CD4-positive, CD25-positive, alpha-beta regulatory T cell (primary cell): ENCODE data around the gene DOCK1. TPM values are rescaled to one million over a fixed set of nuclear protein-coding genes. Genes with fewer than 3 reads are reported as not detected.

Experiments
- ATAC-seq, 2 donors: fragments of 150-1000 bp; cut with Tn5 transposase; one replicate each; pipeline ENCODE4 v1.10.0; 2021; ENCODE audit warnings: low read depth in 2 of 2, moderate number of reproducible peaks in 2 of 2, moderate library complexity in 1 of 2
- DNase-seq, 3 donors: peaks; one replicate each; pipeline versions ENCODE4 v3.0.0 to v3.0.0-alpha.2; 2012 to 2022; ENCODE audit warnings: mixed read lengths in 1 of 3
- H3K27ac ChIP-seq: one replicate; pipeline ENCODE4 v1.7.0; 2013; ENCODE audit warnings: mild to moderate bottlenecking, low read length; ENCODE audit not compliant: insufficient read depth, poor library complexity, severe bottlenecking
- H3K27me3 ChIP-seq: one replicate; pipeline ENCODE4 v1.7.0; 2013; ENCODE audit warnings: low read length; ENCODE audit not compliant: control insufficient read depth, insufficient read depth
- H3K36me3 ChIP-seq: one replicate; pipeline ENCODE4 v1.7.0; 2013; ENCODE audit warnings: mild to moderate bottlenecking, low read length, moderate library complexity; ENCODE audit not compliant: control insufficient read depth, insufficient read depth
- H3K4me1 ChIP-seq: 2 replicates; pipeline ENCODE4 v1.7.0; 2013; ENCODE audit warnings: mild to moderate bottlenecking, low read length; ENCODE audit not compliant: insufficient read depth, control insufficient read depth, poor library complexity, severe bottlenecking
- H3K4me3 ChIP-seq: one replicate; pipeline ENCODE4 v1.7.0; 2013; ENCODE audit warnings: low read depth, mild to moderate bottlenecking, low read length, moderate library complexity
- H3K9me3 ChIP-seq, 2 experiments: 1 replicate in 1 of 2; 2 replicates in 1 of 2; pipeline ENCODE4 v1.7.0; 2013; ENCODE audit warnings: low read length in 2 of 2, mild to moderate bottlenecking in 1 of 2, moderate library complexity in 1 of 2; ENCODE audit not compliant: control insufficient read depth in 2 of 2
- H3K27ac Mint-ChIP-seq, 3 donors: one replicate each; pipeline ENCODE4 v1.8.0; 2020 to 2022; ENCODE audit warnings: mild to moderate bottlenecking in 3 of 3, mixed read lengths in 3 of 3, moderate library complexity in 2 of 3
- H3K27me3 Mint-ChIP-seq: one replicate; pipeline ENCODE4 v1.8.0; 2022; ENCODE audit warnings: mild to moderate bottlenecking, mixed read lengths
- H3K36me3 Mint-ChIP-seq: one replicate; pipeline ENCODE4 v1.8.0; 2020; ENCODE audit warnings: mixed read lengths
- H3K4me1 Mint-ChIP-seq, 4 donors: one replicate each; pipeline ENCODE4 v1.8.0; 2020 to 2022; ENCODE audit warnings: mixed read lengths in 4 of 4, mild to moderate bottlenecking in 1 of 4
- H3K4me3 Mint-ChIP-seq, 4 donors: one replicate each; pipeline ENCODE4 v1.8.0; 2020 to 2022; ENCODE audit warnings: mild to moderate bottlenecking in 4 of 4, mixed read lengths in 4 of 4, moderate library complexity in 3 of 4
- H3K9me3 Mint-ChIP-seq, 7 donors: one replicate each; pipeline ENCODE4 v1.8.0; 2020 to 2022; ENCODE audit warnings: mixed read lengths in 7 of 7, mild to moderate bottlenecking in 3 of 7, moderate library complexity in 2 of 7
- polyA plus RNA-seq, 4 donors: library from polyadenylated mRNA; unstranded; fragments of 300-500 nt; fragmentation: Illumina TruSeq; gene quantifications; one replicate each; pipeline ENCODE4 v1.2.3, GENCODE V29; 2021
- total RNA-seq: library from RNA; stranded (reverse); gene quantifications from one replicate; pipeline ENCODE4 v1.2.3, GENCODE V29; 2022

Gene DOCK1
- total and polyA plus RNA-seq, 5 donors from 2014 or later, result 0.20 TPM; not detected in 4

DNA sequence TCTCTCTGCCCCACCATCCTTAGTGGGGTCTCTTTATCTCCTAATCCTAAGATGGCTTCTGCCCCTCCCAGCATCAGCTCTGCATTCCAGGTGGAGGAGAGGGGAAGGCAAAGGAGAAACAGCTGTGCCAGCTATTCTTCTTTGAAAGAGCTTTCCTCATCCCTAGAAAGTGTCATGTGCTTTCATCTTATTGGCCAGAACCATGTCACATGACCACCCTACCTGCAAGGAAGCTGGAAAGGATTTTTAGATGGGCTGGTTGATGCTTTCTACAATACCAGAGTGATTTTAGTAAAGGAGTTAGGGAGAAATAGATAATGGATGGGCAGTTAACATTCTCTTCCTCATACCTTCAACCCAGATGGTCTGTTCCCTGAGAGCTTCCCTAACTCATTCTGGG, 150.0 kb downstream of the DOCK1 start:
- Mint-ChIP-seq H3K9me3 (peaks cover 0 to 20% (median 3%) of the 10 kb centered on the region in 7 donors), H3K4me3 (no peak overlapping the region), H3K27me3 (no peaks in the 10 kb centered on the region), H3K27ac (no peak overlapping the region), H3K4me1 (no peaks in the 10 kb centered on the region), H3K36me3 (no peaks in the 10 kb centered on the region)
- DNase-seq (no peak), ATAC-seq (no peak)
- H3K27me3 ChIP-seq, result no peaks in the 10 kb centered on the region
- H3K4me3 ChIP-seq, result no peak overlapping the region
- no peaks in the 10 kb centered on the region for H3K4me1 ChIP-seq
- H3K36me3 ChIP-seq, result no peaks in the 10 kb centered on the region
- no peak overlapping the region for H3K27ac ChIP-seq
- H3K9me3 ChIP-seq, result no peaks in the 10 kb centered on the region

DNA sequence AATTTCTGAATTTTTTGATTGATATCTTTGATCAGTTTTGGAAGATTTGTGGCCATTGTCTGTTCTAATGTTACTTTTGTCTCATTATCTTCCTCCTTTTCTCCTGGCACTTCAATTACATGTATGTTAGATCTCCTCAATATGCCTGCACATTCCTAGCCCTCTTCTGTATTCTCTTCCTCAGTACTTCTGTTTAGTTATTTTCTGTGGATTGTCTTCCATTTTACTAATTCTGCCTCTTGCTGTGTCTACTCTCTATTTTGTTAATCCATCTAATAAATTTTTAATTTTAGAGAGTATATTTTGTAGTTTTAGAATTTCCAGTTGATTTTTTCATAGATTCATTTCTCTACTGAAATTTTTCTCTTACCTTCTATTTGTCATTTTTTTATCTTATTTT, 154.1 kb downstream of the DOCK1 start:
- ATAC-seq (no peak), DNase-seq (no peak)
- no peaks in the 10 kb centered on the region for H3K36me3 ChIP-seq
- H3K27ac Mint-ChIP-seq, result no peak overlapping the region
- no peaks in the 10 kb centered on the region for H3K4me1 ChIP-seq
- H3K36me3 Mint-ChIP-seq, result no peaks in the 10 kb centered on the region
- no peak overlapping the region for H3K4me3 Mint-ChIP-seq
- peaks cover 0 to 20% (median 4%) of the 10 kb centered on the region in 7 donors for H3K9me3 Mint-ChIP-seq
- H3K9me3 ChIP-seq, result no peaks in the 10 kb centered on the region
- H3K27me3 ChIP-seq, result no peaks in the 10 kb centered on the region
- no peaks in the 10 kb centered on the region for H3K4me1 Mint-ChIP-seq
- H3K27ac ChIP-seq, result no peak overlapping the region
- no peak overlapping the region for H3K4me3 ChIP-seq
- no peaks in the 10 kb centered on the region for H3K27me3 Mint-ChIP-seq

DNA sequence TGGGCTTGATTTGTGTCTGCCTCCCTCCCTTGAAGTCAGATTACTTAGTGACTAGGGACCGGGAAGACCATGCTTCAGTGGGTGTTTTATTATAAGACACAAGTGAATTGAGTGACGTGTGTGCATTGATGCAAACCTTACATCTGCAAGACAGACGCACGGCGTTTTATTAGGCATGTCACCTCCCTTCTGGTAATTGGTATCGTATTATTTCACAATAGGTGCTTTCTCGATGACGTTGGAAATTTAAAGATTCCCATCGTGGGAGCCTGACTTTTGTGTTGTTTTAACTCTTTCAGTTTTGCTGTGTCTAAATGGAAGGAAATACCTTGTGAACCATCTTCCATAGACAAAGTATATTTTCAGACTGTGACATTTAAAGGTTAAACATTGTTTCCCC, 158.5 kb downstream of the DOCK1 start:
- H3K9me3 ChIP-seq, result no peaks in the 10 kb centered on the region
- H3K4me1 ChIP-seq, result no peaks in the 10 kb centered on the region
- no peaks in the 10 kb centered on the region for H3K27me3 Mint-ChIP-seq
- ATAC-seq (no peak), DNase-seq (no peak)
- H3K9me3 Mint-ChIP-seq, result peaks cover 0 to 14% (median 4%) of the 10 kb centered on the region in 7 donors
- H3K27ac ChIP-seq, result no peak overlapping the region
- no peaks in the 10 kb centered on the region for H3K27me3 ChIP-seq
- no peaks in the 10 kb centered on the region for H3K36me3 Mint-ChIP-seq
- H3K4me1 Mint-ChIP-seq, result no peaks in the 10 kb centered on the region
- no peaks in the 10 kb centered on the region for H3K36me3 ChIP-seq
- no peak overlapping the region for H3K4me3 Mint-ChIP-seq
- H3K4me3 ChIP-seq, result no peak overlapping the region
- no peak overlapping the region for H3K27ac Mint-ChIP-seq

- Histone ChIP-seq H3K4me3 (no peak overlapping the region), H3K9me3 (no peaks in the 10 kb centered on the region), H3K4me1 (no peaks in the 10 kb centered on the region), H3K27ac (no peak overlapping the region), H3K27me3 (no peaks in the 10 kb centered on the region), H3K36me3 (no peaks in the 10 kb centered on the region)
- Mint-ChIP-seq H3K27me3 (no peaks in the 10 kb centered on the region), H3K4me1 (no peaks in the 10 kb centered on the region), H3K9me3 (peaks cover 0 to 7% (median 3%) of the 10 kb centered on the region in 7 donors), H3K27ac (no peak overlapping the region), H3K4me3 (no peak overlapping the region), H3K36me3 (no peaks in the 10 kb centered on the region)
- ATAC-seq (no peak), DNase-seq (no peak)
Measured at GRCh38 chr10:127064474-127064873, 159.2 kb downstream of the DOCK1 start.

- no peaks in the 10 kb centered on the region for H3K36me3 ChIP-seq
- no peak overlapping the region for H3K4me3 ChIP-seq
- no peaks in the 10 kb centered on the region for H3K4me1 ChIP-seq
- H3K27me3 ChIP-seq, result no peaks in the 10 kb centered on the region
- DNase-seq (no peak), ATAC-seq (no peak)
- H3K27me3 Mint-ChIP-seq, result no peaks in the 10 kb centered on the region
- H3K27ac ChIP-seq, result no peak overlapping the region
- H3K9me3 ChIP-seq, result no peaks in the 10 kb centered on the region
- no peak overlapping the region for H3K27ac Mint-ChIP-seq
- peaks cover 0 to 6% (median 0%) of the 10 kb centered on the region in 7 donors for H3K9me3 Mint-ChIP-seq
- H3K4me3 Mint-ChIP-seq, result no peak overlapping the region
- H3K36me3 Mint-ChIP-seq, result no peaks in the 10 kb centered on the region
- no peaks in the 10 kb centered on the region for H3K4me1 Mint-ChIP-seq
Measured at GRCh38 chr10:127067542-127068194, 162.4 kb downstream of the DOCK1 start.

DNA sequence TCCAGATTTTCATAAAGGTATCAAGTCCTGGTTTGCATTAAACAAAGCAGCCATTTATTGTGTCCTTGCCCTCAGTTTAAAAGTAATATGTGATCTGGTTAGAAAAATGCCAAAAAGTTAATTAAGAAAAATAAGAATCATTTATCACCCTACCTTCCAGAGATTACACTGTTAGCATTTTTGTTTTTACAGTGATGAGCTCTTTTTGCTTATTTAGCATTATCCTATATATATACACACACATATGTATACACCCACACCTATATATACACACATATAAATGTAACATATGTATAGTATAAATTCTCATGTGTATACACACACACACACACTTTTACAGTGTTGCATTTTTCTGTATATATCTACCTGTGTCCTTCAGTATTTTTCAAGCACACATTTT, 163.3 kb downstream of the DOCK1 start:
- H3K27ac ChIP-seq, result no peak overlapping the region
- Mint-ChIP-seq H3K4me3 (no peak overlapping the region), H3K27ac (no peak overlapping the region), H3K9me3 (peaks cover 0 to 6% (median 0%) of the 10 kb centered on the region in 7 donors), H3K36me3 (no peaks in the 10 kb centered on the region), H3K4me1 (no peaks in the 10 kb centered on the region), H3K27me3 (no peaks in the 10 kb centered on the region)
- no peak for ATAC-seq
- no peaks in the 10 kb centered on the region for H3K27me3 ChIP-seq
- no peak overlapping the region for H3K4me3 ChIP-seq
- H3K36me3 ChIP-seq, result no peaks in the 10 kb centered on the region
- no peaks in the 10 kb centered on the region for H3K9me3 ChIP-seq
- no peaks in the 10 kb centered on the region for H3K4me1 ChIP-seq
- DNase-seq, result no peak

GRCh38 chr10:127069436-127069835, 164.2 kb downstream of the DOCK1 start:
- no peaks in the 10 kb centered on the region for H3K27me3 ChIP-seq
- H3K4me3 ChIP-seq, result no peak overlapping the region
- no peaks in the 10 kb centered on the region for H3K4me1 ChIP-seq
- H3K27ac ChIP-seq, result no peak overlapping the region
- Mint-ChIP-seq H3K27me3 (no peaks in the 10 kb centered on the region), H3K9me3 (peaks cover 0 to 4% (median 0%) of the 10 kb centered on the region in 7 donors), H3K4me1 (no peaks in the 10 kb centered on the region), H3K36me3 (no peaks in the 10 kb centered on the region), H3K27ac (no peak overlapping the region), H3K4me3 (no peak overlapping the region)
- no peak for DNase-seq
- H3K9me3 ChIP-seq, result no peaks in the 10 kb centered on the region
- ATAC-seq, result no peak
- no peaks in the 10 kb centered on the region for H3K36me3 ChIP-seq

DNA sequence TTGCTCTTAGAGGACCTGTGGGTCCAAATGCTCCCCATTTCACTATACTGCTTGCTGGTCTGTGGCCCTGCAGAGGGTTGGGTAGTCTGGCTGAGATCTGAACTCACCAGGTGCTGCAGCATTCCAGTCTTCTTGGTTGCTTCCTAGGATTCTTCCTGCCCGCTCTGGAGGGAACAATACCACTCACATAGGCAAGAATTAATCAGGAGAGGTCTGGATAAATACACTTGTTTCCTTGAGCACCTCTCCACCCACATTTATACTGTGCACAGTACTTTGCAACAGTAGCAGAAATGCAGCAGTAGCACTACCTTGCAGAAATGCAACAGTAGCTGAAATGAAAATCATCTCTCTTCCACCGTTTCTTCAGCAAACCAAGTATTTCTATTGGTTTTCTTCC, 165.9 kb downstream of the DOCK1 start:
- Mint-ChIP-seq H3K27me3 (no peaks in the 10 kb centered on the region), H3K36me3 (no peaks in the 10 kb centered on the region), H3K27ac (no peak overlapping the region), H3K4me1 (no peaks in the 10 kb centered on the region), H3K4me3 (no peak overlapping the region), H3K9me3 (peaks cover 0 to 4% (median 0%) of the 10 kb centered on the region in 7 donors)
- ATAC-seq (no peak), DNase-seq (no peak)
- no peaks in the 10 kb centered on the region for H3K27me3 ChIP-seq
- H3K4me3 ChIP-seq, result no peak overlapping the region
- no peaks in the 10 kb centered on the region for H3K36me3 ChIP-seq
- no peak overlapping the region for H3K27ac ChIP-seq
- H3K9me3 ChIP-seq, result no peaks in the 10 kb centered on the region
- H3K4me1 ChIP-seq, result no peaks in the 10 kb centered on the region
